ENCODE results near the gene WWP2. TPM values are rescaled to one million over a fixed set of nuclear protein-coding genes. Genes with fewer than 3 reads are reported as not detected.
A peak's percentile ranks its signal among the peaks of the same experiment; 100 is the strongest.

Gene WWP2
- total RNA-seq, 1 donor from 2014 or later: 16.9 TPM

- TF ChIP-seq CTCF (conservative IDR thresholded peaks at IDR 0.05; ENCODE audit: low read depth, low read length): no peak
- no peak overlapping the region for H3K4me3 ChIP-seq (ENCODE audit: low read depth, low read length)
- DNase-seq (ENCODE audit: low read depth): no peak
Observed at GRCh38 chr16:69839798-69840409, 77.8 kb downstream of the WWP2 start.

- no peak overlapping the region for H3K4me3 ChIP-seq (ENCODE audit: low read depth, low read length)
- no peak for TF ChIP-seq CTCF (conservative IDR thresholded peaks at IDR 0.05; ENCODE audit: low read depth, low read length)
- DNase-seq (ENCODE audit: low read depth): no peak
Observed at GRCh38 chr16:69840975-69841374, 78.8 kb downstream of the WWP2 start.

DNA sequence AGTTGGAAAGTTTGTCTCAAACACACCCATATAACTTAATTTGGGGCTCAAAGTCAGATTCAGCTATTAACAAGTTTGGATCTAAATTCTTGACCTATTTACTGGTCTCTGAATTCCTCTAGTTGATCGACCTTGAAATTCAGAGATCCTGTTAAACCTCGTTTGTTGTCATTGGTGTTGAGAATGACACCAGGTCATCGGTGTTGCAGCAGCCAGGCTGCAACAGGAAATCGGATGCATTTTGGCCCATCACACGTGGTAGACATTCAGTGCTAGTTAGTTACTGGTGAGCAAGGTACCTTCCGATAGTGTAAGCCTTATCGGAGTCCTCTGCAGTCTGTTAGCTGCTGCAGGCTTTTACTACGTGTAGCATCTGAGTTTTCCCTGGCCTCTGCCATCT is 82.3 kb downstream of the WWP2 start:
- DNase-seq (ENCODE audit: low read depth): no peak
- no peak for TF ChIP-seq CTCF (conservative IDR thresholded peaks at IDR 0.05; ENCODE audit: low read depth, low read length)

DNA sequence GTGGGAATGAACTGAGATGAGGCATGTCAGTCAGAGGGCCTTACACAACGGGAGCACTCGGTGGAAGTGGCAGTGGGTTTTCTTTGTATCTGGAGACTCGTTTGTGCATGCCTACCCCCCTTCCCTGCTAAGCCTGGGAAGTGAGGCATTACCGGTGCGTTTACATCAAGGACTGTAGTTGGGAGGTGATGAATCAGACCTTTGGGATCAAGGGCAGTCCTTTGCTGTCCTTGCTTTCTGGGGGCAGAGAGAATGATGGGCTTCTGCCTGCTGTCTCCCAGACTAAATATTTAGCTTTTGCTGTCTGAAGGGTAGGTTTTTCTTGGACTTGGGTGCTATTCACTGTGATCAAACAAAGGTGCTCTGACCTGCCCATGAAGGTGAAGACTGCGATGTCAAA is 83.0 kb downstream of the WWP2 start:
- no peak for TF ChIP-seq CTCF (conservative IDR thresholded peaks at IDR 0.05; ENCODE audit: low read depth, low read length)
- no peak overlapping the region for H3K4me3 ChIP-seq (ENCODE audit: low read depth, low read length)

More for the DNA sequence above, 82.3 kb downstream of the WWP2 start:
- no peak overlapping the region for H3K4me3 ChIP-seq (ENCODE audit: low read depth, low read length)

DNA sequence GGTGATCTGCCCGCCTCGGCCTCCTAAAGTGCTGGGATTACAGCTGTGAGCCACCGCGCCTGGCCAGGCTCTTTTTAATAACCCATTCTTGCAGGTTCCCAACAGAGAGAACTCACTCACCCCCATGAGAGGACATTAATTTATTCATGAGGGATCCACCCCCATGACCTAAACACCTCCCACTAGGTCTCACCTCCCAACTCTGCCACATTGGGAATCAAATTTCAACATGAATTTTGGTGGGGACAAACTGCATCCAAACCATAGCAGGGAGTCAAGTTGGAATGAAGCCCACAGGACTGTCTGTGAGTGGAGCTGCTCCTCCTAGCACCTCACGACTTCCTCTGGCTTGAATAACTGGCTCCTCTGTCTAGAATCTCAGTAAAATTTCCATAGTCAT is 85.5 kb downstream of the WWP2 start:
- H3K4me3 ChIP-seq (ENCODE audit: low read depth, low read length): no peak overlapping the region
- no peak for DNase-seq (ENCODE audit: low read depth)
- TF ChIP-seq CTCF (conservative IDR thresholded peaks at IDR 0.05; ENCODE audit: low read depth, low read length): no peak

More for the DNA sequence above, 83.0 kb downstream of the WWP2 start:
- no peak for DNase-seq (ENCODE audit: low read depth)

- DNase-seq (ENCODE audit: low read depth): peak; percentile 6
- TF ChIP-seq CTCF (conservative IDR thresholded peaks at IDR 0.05; ENCODE audit: low read depth, low read length): no peak
- H3K4me3 ChIP-seq (ENCODE audit: low read depth, low read length): no peak overlapping the region
Observed at GRCh38 chr16:69848637-69849545, 86.8 kb downstream of the WWP2 start.

Measured in epithelial cell of proximal tubule (primary cell).